GM12875 (cell line): ENCODE measurements around the gene FOXO3.

Source experiments
- H3K4me3 ChIP-seq: one replicate; pipeline ENCODE4 v1.5.1; 2011; ENCODE audit warnings: low read depth, low read length, control low read depth
- CTCF ChIP-seq: IDR thresholded peaks from 2 replicates; pipeline ENCODE4 v1.5.1; 2011; ENCODE audit warnings: low read depth, mild to moderate bottlenecking, control low read depth, inconsistent platforms, low read length, moderate library complexity, borderline replicate concordance; ENCODE audit not compliant: insufficient read depth

FOXO3 gene

GRCh38 chr6:108557494-108558371, 3.0 kb upstream of the FOXO3 start:
- H3K4me3 ChIP-seq: peak overlapping the region; percentile 70
- no peak for TF ChIP-seq CTCF

- peak overlapping the region; percentile 70 for H3K4me3 ChIP-seq
These were observed 2.2 kb upstream of the FOXO3 start for GRCh38 chr6:108558372-108559096.

GRCh38 chr6:108559097-108559883, 1.4 kb upstream of the FOXO3 start:
- H3K4me3 ChIP-seq: peak overlapping the region; percentile 52
- TF ChIP-seq CTCF: no peak

More at GRCh38 chr6:108558372-108559096, 2.2 kb upstream of the FOXO3 start:
- no peak for TF ChIP-seq CTCF

- no peak for TF ChIP-seq CTCF
- H3K4me3 ChIP-seq: peak overlapping the region; percentile 52
These were observed 744 bp upstream of the FOXO3 start for GRCh38 chr6:108559884-108560462.

GRCh38 chr6:108561309-108561647, 561 bp downstream of the FOXO3 start:
- peak overlapping the region; percentile 52 for H3K4me3 ChIP-seq

GRCh38 chr6:108561742-108562502, 1.2 kb downstream of the FOXO3 start:
- H3K4me3 ChIP-seq: peak overlapping the region; percentile 52
- TF ChIP-seq CTCF: no peak
